Fibroblast of pulmonary artery (primary cell): ENCODE measurements around the gene TSPAN9.

Experiments used
- DNase-seq: peaks from one replicate; pipeline ENCODE4 v3.0.0-alpha.2; 2010; ENCODE audit warnings: low read depth
- H3K4me3 ChIP-seq: replicated peaks from 2 replicates; pipeline ENCODE4 v1.5.1; 2011; ENCODE audit warnings: low read depth, mild to moderate bottlenecking, control low read depth, low read length, moderate library complexity
- TF ChIP-seq, protein P1 (sequence below): IDR thresholded peaks from 2 replicates; pipeline ENCODE4 v1.5.1; 2011; ENCODE audit warnings: mild to moderate bottlenecking, control low read depth, low read length, inconsistent platforms; ENCODE audit errors: missing control alignments

The TSPAN9 gene

DNA sequence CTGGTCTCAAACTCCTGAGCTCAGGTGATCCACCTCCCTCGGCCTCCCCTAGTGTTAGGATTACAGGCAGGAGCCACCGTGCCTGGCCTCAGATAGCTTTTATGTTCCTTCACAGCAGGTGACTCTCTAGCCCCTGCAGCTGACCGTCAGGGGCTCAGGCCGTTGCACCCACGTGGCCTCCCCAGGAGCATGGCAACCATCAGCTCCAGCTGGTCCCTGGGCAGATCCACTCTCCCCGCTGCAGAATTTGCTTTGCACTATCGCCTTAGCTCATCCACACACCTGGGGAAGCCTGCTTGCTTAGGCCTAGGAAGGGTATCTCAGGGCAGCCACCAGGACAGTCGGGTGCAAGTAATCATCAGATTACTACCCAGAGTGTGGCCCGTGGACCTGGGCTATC is 62.6 kb downstream of the TSPAN9 start:
- TF ChIP-seq, protein P1, sequence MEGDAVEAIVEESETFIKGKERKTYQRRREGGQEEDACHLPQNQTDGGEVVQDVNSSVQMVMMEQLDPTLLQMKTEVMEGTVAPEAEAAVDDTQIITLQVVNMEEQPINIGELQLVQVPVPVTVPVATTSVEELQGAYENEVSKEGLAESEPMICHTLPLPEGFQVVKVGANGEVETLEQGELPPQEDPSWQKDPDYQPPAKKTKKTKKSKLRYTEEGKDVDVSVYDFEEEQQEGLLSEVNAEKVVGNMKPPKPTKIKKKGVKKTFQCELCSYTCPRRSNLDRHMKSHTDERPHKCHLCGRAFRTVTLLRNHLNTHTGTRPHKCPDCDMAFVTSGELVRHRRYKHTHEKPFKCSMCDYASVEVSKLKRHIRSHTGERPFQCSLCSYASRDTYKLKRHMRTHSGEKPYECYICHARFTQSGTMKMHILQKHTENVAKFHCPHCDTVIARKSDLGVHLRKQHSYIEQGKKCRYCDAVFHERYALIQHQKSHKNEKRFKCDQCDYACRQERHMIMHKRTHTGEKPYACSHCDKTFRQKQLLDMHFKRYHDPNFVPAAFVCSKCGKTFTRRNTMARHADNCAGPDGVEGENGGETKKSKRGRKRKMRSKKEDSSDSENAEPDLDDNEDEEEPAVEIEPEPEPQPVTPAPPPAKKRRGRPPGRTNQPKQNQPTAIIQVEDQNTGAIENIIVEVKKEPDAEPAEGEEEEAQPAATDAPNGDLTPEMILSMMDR, result no peak
- no peak for DNase-seq
- no peak overlapping the region for H3K4me3 ChIP-seq

DNA sequence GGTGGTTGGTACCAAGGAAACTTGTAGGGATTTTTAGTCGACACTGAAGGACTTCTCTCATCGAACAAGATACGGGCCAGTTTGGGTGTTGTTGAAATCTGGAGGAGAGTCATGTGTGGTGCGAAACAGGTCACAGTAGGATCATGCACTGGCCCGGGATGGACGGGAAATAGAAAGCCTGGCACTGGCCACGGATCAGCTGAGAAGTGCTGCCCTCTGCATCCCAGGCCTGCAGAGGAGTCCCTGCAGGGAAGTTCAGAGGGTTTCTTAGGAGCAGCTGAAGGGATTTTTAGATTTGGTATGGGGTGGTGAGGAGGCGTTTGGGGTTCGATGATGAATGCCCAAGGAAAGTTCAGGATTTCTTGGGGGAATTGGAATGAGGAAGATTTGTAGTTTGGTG is 63.1 kb downstream of the TSPAN9 start:
- no peak overlapping the region for H3K4me3 ChIP-seq
- TF ChIP-seq, protein P1, result no peak
- no peak for DNase-seq

DNA sequence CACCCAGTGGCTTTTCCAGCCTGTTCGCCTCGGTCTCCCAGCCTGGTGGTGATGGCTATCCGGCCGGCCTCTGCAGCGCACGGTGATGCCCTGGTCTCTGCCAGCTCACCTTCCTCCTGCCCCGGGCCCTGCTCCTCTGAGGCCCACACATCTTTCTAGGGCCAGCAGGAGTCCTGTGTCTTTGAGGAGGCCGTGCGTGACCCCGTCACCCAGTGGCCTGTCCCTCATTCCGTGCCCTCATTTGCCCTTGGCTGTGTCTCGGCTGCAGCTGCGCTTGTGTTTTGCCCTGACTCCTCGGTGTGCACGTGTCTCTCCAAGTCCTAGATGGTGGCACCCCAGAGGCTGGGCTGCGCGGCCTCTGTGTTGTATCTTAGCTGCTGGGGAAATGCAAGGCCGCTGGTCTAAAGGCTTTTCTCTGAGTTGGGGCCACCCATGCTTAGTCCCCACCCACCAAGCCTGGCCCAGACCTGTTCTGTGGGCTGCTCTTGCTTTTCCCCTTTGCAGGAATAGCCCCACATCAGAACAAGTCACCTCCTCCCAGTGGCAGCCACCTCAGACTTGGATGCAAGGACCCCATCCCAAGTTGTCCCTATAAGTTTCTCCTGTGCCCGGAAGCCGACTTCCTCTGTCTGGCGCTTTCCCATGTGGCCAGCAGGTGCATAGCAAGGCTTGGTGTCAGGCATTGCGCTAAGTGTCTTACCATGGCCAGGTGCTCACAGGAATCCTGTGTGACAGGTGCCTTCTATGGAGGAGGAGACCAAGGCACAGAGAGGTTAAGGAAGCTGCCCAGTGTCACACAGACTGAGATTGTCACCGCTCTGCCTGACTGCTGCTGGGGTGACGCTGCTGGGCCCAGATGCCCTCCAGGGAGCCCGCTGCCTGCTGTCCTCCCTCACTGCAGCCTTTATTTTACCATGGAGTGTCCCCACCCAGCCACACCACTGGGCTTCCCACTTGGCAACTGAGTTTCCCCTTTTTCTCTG is 64.5 kb downstream of the TSPAN9 start:
- DNase-seq, result no peak
- TF ChIP-seq, protein P1, result no peak
- no peak overlapping the region for H3K4me3 ChIP-seq

DNA sequence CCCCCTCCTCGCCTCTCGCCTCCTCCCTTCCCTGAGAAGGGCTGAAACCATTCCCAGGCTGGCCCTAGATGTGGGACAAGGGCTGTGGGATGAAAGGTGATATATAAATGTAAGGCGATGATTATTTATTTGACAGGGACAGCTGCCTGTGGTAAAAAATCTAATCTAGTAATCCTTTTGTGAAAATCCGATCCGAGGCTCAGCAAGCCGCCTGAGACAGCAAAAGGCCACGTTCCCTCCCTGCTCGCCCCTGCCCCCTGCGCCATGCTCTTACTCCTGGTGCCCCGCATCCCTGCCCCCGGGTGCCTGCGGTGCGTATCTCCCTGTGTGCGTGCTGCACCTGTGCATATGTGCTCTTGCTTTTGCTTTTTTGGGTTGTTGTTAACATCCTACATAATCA is 65.2 kb downstream of the TSPAN9 start:
- DNase-seq, result no peak
- TF ChIP-seq, protein P1, result no peak
- H3K4me3 ChIP-seq, result no peak overlapping the region

DNA sequence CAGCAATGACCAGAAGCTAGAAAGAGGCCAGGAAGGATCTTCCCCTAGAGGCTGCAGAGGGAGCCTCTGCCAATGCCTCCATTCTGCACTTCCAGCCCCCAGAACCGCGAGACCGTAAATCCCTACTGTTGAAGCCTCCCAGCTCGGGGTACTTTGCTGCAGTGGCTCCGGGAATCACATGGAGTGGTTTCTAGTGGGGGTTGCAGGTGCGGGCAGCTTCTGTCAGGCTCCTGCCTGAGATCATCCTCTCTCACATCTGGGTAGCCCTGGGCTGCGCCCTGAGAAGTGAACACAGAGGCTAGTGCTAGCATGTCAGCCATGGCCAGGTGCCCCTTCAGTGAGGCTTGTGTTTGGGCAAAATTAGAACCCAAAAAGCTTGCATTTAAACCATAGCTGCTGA is 67.3 kb downstream of the TSPAN9 start:
- TF ChIP-seq, protein P1, result no peak
- no peak for DNase-seq
- H3K4me3 ChIP-seq, result no peak overlapping the region

DNA sequence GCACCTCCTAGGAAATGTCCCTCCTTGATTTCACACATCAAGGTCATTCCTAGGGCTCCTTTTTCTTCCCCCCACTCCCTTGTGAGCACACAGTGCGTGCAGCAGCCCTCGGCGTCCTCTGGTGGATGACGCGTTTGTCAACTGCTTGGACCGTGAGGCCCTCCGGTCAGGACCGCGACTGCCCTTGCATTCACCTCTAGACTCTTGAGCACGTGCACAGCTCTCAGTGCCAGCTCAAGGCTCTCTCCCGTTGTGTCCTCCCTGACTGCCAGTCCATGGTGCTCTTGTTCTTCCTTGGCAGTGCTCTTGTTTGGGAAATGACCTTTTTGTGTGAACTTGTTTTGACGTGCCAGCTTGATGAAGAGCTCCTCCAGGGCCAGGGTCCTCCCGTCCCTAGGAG is 67.9 kb downstream of the TSPAN9 start:
- TF ChIP-seq, protein P1, result no peak
- no peak for DNase-seq
- H3K4me3 ChIP-seq, result no peak overlapping the region
